Renal pelvis (tissue), 12 donors: ENCODE results near the gene C16orf78. TPM values are rescaled to one million over a fixed set of nuclear protein-coding genes. Genes with fewer than 3 reads are reported as not detected.

Source experiments
- DNase-seq: peaks from one replicate; pipeline ENCODE4 v3.0.0-alpha.2; 2013
- long read RNA-seq, 16 experiments: transcript quantifications; one replicate each; lab custom pipeline, GENCODE V29; 2026
- polyA plus RNA-seq, 3 donors: library from polyadenylated mRNA; unstranded; fragments of 120-200 nt; gene quantifications; one replicate each; pipeline ENCODE4 v1.2.1, GENCODE V29; 2013; ENCODE audit not compliant: insufficient read length in 3 of 3

The C16orf78 gene, protein sequence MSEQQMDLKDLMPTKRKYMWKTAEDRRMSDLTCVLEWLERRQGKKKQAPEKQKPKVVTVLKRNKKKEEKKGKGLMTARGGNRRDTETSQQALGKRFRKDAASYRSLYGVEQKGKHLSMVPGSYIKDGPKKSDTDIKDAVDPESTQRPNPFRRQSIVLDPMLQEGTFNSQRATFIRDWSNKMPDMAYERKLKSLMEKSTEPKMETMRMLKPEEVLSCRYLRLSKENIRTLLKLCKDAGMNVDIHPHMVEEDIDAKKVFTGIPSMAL
- polyA plus RNA-seq = under 1 TPM in 1 of 3 donors, not detected in 2; 0.07 TPM
- long read RNA-seq, donor 1 = 0 reads
- long read RNA-seq, donor 2 = 0 reads
- long read RNA-seq, donor 3 = 0 reads
- long read RNA-seq, donor 4 = 0 reads
- long read RNA-seq, donor 5 = 0 reads
- long read RNA-seq, donor 6 = 0 reads
- long read RNA-seq, donor 7 = 0 reads
- long read RNA-seq, donor 8 = 0 reads
- long read RNA-seq, donor 9 = 0 reads
- long read RNA-seq, donor 10 = 0 reads
- long read RNA-seq, donor 11 = 0 reads
- long read RNA-seq, donor 12 = 0 reads
- long read RNA-seq, donor 13 = 0 reads
- long read RNA-seq, donor 14 = 0 reads
- long read RNA-seq, donor 15 = 0 reads
- long read RNA-seq, donor 16 = 0 reads

DNA sequence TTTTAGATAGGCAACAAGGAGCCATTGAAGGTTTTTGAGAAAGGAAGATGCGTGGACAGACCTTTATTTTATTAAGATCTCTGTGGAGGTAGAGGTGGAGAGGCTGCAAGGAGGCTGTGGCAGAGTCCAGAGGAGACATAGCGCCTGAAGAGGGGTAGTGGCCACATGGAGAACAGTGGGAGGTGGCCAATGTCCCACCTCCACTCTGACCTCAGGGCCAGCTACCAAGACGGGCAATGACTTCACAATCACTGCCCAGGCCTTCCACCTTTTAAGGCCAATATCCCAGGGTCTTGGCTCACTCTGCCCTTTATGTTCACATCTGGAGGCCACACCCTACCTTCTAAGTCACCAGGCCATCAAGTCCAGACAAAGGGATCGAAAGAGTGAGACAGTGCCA lies at the start of gene C16orf78:
Gene C16orf78, plus strand, starts transcription at position 301 of the 400 bp plus-strand sequence. CDS start 136 bp downstream, outside the sequence.
- no peak for DNase-seq

DNA sequence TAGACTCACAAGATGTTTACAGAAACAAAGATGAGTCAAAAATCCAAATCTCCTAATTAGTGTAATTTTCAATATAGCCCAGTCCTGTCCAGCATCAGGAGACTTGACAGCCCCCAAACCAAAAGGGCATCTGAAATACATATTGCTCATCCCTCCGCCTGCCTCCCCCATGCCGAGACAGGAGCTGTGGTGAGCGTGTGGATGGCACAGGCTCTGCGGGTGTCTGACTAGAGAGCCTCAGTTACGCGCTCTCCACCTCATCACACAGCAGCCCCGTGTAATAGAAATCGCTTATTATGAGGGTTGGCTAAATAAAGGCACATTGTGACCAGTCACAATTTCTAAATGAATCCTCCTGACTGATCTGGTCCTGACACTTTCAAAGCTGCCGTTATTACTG lies 48.9 kb upstream of the C16orf78 start:
- no peak for DNase-seq

DNA sequence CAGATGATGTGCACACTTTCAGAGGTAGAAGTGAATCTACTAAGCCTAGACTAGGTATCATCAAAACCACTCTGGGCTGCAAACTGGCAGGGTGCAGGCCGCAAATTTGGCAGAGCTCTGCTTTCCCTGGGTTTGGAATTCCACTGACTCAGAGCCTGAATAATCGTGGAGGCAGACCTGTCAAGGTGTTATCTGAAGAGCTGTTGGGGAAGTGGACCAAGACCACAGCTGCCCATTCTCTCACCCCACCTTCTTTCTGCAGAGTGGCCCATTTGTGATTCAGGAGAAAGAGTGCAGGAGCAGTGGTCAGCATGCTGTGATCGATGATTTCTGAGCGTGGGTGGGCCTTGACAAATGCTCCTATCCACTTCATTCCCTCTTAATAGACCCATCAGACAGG lies 46.1 kb upstream of the C16orf78 start:
- DNase-seq = no peak

DNA sequence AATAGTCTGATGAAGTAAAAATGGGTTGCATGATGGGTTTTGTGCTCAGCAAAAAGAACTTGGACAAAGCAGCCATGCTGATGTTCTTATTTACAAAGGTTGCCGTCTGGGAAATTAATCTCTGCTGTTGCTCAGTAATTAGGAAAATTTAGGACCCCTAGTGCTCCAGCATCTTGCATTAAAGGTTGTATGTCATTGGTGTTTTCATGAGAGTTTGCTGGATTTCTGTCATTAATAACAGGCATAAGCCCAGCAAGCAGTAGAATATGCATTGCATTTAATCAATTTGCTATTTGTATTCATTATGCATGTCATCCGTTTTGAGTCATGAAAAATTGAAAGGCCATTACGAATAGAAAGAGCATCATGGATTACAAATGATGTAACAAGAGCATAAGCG lies 45.3 kb upstream of the C16orf78 start:
- DNase-seq = no peak

DNA sequence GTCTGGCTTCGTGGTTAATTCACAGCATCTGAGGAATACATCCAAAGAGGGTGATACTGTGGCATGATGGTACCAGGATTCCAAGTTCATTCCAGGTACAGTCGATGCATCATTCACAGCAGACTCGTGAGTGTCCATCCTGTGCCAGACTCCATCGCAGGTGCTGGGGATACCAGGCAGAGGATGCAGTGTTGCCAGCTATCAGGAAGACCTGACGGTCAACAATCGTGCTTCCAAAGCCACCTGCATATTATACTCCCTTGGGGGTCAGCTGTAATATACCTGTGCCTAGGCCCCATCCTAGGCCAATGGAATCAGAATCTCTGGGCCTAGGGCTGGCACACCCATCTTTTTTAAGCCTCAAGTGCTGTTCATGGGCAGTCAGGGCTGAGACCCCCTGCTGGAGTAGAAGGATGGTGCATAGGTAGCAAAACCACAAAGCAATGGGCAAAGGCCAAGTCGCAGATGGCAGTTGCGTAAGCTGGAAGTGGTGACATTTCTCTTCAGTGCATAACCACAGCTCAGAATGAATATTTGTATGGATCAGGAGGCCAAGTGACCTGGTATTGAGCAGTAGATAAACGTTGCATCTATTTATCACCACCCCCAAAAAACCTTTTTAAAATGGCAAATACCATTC lies 42.9 kb upstream of the C16orf78 start:
- no peak for DNase-seq

DNA sequence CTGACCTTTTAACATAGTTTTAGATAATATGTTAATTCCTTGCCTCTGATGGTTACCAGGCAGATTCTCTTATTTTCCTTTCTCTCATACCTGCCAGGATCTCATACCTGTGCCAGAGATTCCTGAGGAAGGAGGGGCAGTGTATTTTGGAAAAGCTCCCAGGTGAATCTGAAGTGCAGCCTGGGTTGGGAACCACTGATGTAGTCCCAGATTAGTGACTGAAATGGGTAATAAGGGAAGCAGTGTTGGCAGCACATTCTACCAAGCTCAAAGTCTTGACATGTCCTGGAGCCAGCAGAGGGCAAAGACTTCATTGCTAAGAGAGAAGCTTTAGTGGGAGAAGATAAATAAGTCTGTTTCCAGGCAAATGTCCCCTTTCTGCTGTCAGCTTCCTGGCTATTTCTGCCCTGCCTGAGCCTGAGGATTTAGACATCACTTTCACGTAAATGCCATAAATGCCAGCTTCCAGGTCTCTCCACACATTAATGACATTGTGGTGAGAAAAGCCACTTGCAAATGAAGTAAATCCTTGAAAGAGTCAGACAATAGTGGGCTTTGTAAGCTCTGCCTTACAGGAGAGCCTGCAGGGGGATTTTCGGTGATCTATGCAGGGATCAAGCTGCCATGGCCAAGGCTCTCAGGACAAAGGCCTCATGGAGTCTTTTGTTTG lies 40.9 kb upstream of the C16orf78 start:
- no peak for DNase-seq

DNA sequence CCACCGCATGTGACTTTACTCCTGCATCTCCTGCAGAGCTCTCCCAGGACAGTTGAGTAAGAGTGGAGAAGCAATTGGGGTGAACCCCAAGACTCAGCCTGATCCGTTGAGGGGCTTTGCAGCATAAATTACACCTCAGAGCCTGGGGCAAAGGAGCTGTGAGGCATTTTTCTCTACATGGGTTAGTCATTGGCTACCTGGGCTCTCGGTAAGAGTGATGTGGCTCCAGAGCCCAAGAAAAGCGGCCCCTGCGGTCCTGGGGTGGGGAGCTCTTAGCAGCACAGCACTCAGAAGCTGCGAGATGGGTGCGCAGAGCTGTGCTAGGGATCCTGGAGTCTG lies 40.4 kb upstream of the C16orf78 start:
- DNase-seq = no peak

DNA sequence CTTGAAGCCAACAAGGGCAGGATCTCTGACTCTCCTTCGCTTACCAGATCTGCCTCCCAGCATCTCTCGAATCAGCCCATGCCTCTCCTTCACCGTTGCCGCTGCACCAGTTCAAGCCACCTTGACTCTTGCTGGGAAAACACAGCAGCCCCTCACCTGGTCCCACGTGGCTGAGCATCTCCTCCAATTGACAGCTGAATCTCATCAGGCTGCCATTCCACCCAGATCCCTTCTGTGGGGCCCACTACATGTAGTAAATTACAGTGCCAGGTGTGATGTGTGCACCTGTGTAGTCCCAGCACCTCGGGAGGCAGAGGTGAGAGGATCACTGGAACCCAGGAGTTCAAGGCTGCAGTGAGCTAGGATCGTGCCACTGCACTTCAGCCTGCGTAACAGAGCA lies 37.8 kb upstream of the C16orf78 start:
- DNase-seq = no peak

DNA sequence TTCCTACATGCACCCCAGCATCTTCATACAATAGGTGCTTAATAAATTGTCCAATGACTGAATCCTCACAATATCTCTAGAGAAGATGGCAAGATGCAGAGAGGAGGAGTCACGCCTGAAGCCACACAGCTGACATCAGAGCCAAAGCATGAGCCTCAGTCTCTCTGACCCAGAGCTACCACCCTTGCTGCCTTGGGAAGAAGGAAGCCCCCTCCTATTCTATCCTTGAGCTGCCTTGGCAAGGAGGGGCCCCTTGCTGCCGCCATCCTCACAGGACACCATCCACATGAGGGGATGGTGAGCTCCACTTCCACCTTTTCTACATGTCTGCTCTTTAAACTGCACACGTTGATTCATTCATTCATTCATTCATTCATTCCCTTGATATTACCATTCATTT lies 37.0 kb upstream of the C16orf78 start:
- DNase-seq = no peak

DNA sequence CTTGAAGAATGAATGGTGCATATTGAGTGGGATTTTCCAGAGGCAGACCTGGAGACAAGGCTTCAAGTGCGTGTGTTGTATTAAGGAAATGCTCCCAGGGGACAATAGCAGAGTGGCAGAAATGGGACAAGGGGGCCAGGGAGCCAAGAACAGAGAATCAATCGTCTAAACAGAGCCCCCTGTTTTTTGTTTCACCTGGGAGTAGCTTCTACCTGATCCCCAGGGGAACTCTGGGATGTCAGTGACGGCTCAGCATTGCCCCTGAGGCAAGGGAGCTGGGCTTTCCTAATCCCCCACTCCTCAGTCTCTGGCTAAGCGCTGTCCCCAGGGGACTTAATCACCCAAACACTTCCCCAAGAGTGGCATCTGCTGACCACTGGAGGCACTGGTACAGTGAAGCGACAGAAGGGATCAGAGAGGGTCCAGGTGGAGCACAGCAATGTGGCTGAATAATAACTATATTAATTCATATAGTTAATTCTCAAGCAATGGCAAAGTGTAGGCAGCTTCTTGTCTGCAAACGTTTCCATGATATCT lies 35.7 kb upstream of the C16orf78 start:
- DNase-seq = no peak

DNA sequence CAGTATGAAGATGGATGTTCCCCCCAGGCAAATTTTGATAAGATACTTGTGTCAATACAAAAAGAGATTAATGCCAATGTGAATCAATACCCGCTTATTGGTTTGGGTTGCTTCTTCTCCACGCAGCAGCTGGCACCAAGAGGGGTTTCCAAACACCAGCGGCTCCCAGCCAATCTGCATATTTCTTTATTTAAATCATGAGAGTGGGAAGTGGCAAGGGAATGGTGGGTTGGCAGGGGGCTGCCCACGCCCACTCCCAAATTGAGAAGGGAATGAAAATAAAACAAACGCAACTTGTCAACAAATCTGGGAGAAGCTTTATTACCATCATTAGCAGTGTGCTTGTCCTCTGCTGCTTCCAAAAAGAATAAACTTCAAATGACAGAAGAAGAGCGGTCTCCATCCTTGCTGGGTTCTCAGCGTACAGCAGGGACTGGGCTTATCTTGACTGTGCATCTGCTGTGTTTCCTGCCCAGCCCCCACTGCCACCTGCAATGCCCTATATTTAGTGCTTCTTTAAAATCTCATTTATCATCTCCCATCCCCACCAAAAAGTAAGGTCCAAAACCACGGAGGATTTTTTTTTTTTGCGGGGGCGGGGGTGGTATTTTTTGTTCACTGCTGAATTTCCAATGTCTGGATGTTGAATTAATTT lies 34.9 kb upstream of the C16orf78 start:
- DNase-seq = no peak

DNA sequence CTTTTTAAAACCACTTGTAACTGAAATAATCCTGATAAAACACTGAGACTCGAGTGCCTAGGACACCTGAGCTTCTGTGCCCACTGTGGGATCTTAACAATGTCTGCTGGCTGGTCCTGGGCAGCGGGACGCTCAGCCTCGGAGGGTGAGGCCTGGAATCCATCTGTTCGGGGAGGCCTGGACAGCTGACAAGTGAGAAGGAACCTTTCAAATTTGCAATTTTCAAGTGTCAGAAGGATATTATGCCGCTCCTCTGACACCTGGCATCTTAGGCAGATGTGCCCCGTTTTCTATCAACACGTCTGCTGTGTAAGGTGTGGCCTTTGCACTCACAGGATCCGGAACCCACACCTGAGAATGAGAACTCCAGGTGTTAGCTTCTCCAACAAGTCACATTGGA lies 33.1 kb upstream of the C16orf78 start:
- DNase-seq = no peak

DNA sequence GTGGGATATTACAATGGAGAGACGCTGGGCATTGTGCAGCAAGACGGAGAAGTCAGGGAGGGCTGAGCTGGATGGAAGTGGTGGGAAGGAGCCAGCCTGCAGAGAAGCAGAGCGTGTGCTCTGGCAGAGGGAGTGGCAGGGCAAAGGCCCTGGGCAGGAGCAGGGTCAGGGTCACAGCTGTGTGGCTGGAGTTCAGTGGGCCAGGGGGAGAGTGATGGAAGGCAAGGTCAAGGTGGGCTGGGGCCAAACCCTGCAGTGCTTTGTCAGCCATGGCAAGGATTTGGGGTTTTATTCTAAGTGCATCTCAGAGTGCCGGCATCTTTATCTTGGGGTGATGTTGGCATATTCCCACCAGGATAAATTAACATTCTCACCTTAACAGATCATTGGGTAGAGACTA lies 31.9 kb upstream of the C16orf78 start:
- DNase-seq = no peak

DNA sequence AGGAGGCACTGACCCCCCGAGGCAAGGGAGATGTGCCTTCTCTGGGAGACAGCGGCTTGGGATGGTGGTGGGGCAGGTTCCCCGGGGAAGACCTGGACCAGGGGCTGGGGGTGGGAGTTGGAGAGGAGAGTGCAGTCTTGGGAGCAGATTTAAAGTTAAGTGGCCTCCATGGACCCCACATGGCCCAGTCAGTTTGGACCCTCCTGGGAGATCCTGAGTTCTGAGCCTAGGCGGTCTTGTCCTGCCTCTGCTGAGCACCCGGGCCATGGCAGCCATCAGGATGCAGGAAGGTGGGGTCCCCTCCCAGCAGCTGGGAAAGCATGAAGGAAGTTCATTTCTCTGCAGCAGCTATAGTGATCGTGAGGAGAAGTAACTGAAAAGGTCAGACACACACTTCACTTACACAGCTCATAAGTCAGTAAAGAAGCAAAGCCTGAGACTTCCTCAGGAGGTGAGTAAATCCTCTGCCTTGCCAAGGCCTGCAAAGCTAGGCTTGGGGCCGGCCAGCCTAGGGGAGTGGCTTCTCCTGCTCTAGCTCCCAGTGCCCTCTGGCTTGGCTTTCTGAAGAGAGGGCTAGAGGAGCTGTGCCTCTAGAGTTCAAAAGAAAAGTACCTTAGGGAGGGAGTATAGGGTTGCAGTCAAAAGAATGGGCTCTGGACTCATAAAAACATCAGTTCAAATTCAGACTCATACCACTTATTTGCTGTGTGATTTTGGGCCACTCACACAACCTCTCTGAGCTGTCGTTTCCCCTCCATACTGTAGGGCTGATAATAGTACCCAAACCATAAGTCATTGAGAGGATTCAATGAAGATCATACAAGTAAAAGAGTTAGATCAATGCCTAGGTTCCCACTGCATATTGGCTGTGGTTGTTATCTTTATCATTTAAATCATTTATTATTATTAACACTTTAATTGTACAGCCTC lies 31.0 kb upstream of the C16orf78 start:
- no peak for DNase-seq

DNA sequence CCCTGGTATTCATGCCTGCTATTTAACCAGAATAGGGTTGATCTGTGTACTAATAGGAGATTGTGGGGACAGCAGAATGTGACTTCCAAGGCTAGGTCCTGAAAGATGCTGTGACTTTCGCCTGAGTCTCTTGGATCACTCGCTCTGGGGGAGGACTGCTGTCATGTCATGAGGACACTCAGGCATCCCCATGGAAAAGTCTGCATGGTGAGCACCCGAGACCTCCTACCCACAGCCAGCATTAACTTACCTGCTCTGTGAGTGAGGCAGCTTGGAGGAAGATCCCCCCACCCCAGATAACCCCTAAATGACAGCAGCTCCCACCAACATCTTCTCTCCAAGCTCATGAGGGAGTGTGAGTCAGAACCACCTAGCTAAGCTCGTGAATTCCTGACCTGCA lies 30.3 kb upstream of the C16orf78 start:
- DNase-seq = no peak

DNA sequence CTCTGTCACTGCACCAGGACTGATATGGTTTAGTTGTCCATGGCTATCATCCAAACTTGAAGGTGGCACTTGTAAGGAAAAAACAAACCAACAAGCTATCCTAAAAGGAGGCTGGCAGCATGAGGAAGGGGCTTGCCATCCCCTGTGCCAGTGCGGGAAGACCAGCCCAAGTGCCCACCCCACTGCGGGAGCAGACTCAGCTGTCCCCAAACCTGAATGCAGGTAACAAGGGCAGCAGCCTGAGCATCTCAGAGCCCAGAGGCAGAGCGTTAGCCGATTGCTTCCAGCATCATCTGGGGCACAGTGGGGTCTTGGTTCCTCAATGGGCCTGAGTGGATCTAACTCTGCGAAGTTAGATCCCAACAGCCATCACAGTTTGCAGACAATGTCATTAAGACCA lies 29.2 kb upstream of the C16orf78 start:
- no peak for DNase-seq

DNA sequence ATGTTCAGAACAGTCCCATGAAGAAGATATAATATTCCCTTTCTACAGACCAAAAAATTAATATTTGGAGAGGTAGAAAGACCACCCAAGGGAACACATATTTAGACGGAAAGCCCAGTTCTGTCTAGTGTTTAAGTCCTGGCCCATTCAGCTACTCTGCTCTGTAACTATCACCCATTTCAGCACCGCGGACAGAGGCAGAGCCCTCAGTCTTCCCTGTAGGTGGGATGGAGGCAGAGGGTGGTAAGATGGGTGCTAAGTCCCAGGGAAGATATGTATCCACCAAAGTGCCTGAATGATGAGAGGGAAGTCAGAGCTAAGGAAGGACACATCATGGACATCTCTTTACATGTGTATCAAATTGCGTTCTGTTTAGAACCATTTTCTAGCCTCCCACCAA lies 27.8 kb upstream of the C16orf78 start:
- peak; percentile 7 for DNase-seq

DNA sequence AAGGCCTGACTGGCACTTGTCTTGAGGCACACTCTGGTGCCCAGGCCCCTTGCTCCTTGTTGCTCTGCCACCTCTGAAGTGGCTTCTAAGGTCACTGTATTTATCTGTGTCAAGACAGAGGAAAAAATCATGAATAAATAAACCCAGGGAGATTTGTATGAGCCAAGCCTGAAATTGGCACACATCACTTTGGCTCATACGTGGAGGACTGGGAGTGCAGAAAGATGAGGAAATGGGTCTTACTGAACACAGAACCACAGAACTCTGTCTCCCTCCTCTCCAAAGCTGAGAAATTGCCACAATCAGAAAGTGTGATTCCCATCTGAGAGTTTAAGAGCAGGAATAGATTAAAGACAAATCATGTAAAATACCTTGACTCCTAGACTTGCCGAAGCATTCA lies 27.1 kb upstream of the C16orf78 start:
- DNase-seq = no peak

DNA sequence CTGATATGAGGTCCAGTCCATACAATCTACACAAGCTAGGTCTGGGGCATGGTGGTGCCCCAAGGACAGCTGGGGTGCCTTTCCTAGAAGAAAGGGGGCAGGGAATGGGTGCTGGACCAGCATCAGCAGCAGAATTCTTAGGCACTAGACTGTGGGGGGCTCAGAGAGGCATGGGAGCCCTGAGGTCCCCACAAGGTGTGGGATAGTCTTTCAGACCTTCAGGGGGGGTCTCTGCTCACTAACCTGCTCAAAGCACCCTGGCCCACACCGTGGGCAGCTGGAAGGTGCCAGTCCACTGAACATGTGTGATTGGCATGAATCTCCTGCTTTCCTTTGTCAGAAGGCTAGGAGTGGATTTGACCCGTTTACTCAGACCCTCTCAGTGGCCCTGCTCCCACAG lies 26.1 kb upstream of the C16orf78 start:
- no peak for DNase-seq

DNA sequence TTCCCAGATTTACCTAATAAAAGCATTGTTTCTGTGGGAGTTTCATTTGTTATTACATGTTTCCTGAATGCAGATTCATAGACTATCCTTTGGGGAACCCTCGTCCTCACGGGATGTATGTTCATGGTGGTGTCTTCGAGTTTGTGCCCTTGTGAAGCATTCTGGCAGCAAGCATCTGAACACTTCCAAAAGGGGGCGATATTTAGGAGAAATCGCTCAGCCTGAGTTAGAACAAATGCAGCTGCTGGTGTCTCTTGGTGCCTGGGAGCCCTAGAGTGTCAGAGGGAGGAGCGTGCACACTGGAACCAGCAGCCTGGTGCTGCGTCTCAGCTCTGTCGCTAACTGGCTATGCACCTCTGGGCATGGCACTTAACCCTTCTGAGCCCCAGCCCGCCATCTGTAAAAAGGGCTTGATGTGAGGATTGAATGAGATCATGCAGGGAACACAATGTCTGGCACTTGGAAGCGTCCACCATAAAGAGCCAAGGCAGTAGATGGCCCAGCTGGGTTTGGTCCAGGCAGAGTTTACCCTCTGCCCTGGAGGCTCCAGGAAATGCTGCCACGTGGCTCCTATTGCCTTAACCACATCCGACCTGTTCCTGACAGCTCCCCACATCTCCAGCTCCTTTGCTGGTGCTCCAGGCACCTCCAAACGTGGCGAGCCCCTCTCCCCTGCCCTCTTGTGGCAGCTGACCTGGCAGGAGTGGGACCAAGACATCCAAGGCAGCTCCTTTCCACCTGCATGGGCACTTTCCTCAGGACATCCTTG lies 25.0 kb upstream of the C16orf78 start:
- DNase-seq = no peak
